ENCODE measurements around the gene CHRNA5.
A peak's percentile ranks its signal among the peaks of the same experiment; 100 is the strongest.
"Not testable (repeated sequence)": the region's sequence is repeated elsewhere in the genome, so short reads cannot be mapped to it uniquely, and the experiment has no call there.

The CHRNA5 gene

DNA sequence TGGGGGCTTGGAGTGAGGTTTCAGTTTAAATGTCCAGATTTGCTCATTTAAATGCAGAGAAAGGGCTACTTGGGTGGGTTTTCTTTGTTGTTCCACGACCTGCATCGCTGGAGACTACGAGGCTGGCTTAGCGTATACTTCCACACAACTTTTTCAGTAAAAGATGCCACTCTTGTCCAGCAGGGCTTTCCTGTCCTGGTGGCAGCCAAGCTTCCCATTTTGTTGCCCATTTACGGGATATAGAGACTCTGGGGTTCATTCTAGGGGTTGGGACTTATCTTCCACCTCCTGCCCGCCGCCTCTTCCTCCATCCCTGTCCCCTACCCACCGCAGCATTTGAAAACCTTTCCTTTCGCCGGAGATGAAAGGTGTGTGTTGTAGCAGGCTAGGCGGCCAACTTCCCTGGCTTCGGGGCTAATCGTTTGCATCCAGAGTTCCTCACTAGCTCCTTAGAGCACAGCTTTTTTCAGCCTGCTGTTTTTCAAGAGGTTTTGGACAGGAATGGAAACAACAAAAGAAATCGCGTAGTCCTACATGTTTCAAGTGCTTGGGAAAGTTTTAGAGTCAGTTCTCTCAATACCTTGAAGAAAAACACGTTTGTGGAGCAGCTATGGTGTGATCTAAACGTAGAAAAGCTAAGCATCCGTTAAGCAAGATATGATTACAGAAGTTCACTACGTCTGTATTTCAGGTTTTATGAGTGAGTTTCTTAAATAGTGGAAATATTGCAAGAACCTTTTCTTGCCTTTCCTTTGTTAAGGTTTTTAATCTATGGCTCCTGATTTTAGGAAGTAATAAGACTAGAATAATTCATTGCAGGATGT is 843 bp downstream of the CHRNA5 start:
- DNase-seq (ENCODE audit: low spot score) = no peak

DNA sequence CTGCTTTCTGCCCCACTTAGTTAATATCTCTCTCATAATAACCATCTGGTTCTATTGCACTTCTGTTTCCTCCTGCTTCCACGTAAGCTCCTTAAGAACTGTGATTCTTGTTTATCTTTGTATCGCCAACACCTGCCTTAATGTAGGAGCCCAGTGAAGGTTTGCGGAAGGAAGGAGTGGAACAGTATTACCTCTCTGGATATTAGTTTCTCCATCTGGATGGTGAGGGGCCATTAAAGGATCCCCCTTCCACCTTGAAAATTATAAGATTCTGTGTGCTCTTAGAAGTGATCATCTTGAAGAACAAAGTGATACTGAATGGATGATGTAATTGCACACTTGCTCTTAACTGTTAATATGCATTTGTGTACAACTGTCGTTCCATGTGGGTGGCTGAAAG is 2.2 kb downstream of the CHRNA5 start:
- no peak for DNase-seq (ENCODE audit: low spot score)

DNA sequence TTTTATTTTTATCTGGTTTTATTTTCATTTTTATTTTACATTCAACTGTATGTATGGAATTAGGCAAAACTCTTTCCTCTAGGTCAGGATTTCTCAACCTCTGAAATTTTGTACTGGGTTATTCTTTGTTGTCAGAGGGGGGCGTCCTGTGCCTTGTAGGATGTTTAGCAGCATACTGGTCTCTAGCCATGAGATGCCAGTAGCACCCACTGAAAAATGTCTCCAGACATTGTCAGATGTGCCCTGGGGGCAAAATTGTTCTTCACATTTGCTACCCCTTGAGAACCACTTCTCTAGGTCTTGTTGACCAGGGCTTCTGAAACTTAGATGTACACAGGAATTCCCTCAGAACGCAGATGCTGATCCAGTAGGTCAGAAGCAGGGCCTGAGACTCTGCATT is 5.4 kb downstream of the CHRNA5 start:
- DNase-seq (ENCODE audit: low spot score) = no peak

DNA sequence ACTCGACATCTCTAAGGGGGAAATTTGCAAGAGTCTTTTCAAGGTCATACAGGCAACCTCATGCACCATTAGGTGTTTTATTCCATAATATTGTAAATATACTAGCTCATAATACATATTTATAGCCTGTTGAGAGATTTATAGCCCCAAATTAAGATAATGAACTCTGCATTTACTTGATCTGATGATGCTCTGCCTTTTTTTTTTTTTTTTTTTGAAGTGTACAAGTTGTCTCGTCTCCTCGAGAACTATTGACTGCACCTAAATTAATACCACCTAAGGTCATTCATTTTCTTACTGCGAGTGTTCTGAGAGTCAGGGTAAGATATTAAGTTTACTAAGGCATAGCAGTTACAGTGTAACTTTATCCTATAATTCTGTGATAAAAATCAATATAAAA is 6.1 kb downstream of the CHRNA5 start:
- DNase-seq (ENCODE audit: low spot score) = no peak

DNA sequence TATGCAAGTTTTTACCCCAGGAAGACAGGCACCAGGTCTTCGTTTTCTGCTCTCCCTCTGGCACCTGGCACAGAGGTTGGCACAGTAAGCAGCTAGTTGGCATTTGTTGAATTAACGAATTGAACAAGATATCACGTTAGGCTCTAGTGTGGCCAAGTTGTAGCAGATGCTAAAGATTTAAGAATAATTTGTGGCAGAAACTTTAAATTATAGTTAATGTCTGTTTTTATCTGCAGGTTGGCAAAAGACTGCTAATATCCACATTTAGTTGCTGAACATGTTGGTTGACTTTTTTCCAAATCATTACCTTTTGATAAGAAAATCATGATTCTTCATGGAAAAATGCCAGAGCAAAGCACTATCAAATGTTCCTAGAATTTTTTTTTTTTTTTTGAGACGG is 8.1 kb downstream of the CHRNA5 start:
- DNase-seq (ENCODE audit: low spot score) = no peak

DNA sequence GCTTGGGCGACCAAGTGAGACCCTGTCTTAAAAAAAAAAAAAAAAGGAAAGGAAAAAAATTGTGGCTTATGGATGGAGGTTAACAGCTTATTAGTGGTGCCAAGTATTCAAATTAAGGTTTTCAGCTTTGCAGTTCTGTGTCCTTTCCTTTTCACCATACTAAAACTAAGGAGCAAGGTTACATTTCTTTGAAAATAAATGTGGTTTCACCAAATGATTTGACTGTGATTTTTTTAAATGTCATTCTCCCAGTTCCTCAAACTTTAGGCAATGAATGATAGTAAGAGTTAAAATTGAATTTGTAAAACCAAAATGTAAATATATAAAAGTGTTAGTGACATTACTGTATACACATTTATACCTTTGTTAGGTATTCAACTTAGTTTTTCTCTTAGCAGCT is 9.6 kb downstream of the CHRNA5 start:
- DNase-seq (ENCODE audit: low spot score) = no peak

DNA sequence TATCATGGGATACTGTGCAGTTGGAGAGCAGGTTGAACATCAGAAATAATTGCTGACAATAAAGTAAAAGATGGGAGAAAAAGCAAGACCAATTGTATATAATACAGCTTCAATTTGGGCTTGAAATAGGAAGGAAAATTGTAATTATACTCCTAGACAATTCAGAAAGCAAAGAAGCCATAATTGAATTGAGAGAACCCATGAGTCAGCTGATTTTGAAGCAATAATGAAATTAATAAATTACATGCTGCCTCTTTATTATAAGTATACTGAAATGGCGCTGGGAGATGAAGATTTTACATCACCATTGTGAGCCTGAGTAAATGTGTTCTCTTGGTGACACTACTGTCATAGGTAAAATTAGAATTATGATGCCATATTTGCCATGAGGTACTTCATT is 32.3 kb downstream of the CHRNA5 start:
- DNase-seq (ENCODE audit: low spot score) = no peak

DNA sequence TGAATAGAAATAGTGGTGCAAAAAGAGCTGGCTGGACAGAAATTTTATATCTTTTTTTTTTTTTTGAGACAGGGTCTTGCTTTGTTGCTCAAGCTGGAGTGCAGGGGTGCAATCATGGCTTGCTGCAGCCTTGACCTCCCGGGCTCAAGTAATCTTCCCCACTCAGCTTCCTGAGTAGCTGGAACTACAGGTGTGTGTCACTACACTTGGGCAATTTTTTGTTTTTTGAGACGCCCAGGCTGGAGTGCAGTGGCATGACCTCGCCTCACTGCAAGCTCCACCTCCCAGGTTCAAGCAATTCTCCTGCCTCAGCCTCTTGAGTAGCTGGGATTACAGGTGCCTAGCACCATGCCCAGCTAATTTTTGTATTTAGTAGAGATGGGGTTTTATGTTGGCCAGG is 33.0 kb downstream of the CHRNA5 start:
- DNase-seq (ENCODE audit: low spot score) = no peak

DNA sequence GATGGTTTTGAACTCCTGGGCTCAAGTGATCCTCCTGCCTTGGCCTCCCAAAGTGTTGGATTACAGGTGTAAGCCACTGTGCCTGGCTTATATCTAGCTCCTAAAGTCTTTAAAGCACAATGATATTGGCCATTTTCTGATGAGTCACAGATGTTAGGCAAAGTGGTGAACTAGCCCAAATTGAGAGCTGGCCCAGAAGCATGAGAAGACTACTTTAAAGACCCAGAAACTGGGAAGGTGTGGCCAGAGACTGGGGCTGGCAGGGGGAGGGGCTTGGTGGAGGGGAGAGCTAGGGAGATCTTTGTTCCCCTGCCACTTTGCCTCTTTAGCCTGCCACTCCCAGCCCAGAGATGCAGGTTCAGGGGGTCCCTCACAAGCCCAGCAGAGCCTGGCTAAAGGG is 33.9 kb downstream of the CHRNA5 start:
- DNase-seq (ENCODE audit: low spot score) = no peak

DNA sequence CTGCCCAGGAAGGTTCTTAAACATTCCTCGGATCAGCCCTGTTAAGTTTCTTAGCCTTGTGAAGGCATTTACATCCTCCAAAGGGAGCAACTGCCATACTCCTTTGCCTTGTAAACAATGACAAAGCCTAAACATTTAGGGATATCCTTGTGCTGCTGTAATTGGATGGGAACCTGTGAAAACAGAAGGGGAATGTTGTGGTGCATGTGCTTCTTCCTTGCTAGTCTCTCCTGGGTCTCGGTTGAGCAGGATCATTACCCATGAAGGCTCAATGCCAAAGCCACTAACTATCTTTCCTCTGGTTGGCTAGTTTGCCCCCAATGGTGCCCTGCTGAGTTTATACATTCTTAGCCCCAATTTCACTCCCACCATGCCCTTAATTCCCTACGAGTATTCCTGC is 38.1 kb downstream of the CHRNA5 start:
- DNase-seq (ENCODE audit: low spot score) = no peak

DNA sequence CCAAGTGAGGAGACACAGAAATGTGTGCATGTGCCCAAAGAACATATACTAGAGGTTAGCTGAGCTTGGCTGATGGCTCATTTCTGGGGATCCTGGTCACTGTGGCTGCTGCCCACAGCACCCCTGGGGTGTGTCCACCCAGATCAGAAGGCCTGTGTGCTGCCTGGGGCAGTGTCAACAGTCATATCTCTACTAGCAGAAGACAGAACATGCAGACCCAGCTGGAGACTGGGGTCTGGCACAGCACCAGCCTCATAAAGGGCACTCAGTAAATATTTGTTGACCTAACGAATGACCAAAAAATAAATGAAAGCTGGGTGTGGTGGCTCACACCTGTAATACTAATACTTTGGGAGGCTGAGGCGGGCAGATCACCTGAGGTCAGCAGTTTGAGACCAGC is 39.1 kb downstream of the CHRNA5 start:
- no peak for DNase-seq (ENCODE audit: low spot score)

DNA sequence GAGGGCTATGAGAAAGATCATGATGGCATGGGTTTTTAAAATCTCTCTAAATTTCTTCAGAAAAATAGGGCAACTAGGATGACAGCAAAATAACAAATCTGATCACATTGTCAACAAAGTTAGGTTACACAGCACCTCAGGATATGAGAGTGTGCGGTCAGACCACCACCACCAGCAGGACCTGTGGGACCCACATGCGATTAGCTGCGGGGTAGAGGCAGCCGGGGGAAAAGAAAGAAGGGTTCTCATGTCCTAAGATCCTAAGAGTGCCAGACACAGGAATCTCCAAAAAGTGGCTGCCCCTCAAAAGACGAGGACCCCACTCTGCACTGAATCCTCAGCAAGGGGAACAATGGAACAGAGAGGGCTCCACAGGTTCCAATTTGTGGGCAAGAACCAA is 39.9 kb downstream of the CHRNA5 start:
- no peak for DNase-seq (ENCODE audit: low spot score)

DNA sequence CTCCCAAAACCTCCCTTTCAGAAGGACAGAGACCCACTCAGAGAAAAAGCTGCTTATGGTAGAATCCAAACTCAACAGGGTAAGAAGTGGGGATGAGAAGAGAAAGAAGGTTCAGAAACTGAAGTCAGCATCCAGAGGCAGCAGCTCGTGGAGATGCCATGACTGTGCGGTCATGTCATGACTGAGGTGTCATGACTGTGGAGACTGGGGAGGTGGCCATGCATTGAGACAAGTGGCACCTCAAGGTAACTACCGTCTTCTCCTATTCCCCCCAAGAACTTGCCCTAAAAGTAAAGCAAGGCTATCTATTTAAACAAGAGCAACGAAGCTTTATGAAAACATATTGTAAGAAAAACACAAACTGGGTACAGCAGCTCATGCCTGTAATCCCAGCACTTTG is 40.4 kb downstream of the CHRNA5 start:
- DNase-seq (ENCODE audit: low spot score) = no peak

DNA sequence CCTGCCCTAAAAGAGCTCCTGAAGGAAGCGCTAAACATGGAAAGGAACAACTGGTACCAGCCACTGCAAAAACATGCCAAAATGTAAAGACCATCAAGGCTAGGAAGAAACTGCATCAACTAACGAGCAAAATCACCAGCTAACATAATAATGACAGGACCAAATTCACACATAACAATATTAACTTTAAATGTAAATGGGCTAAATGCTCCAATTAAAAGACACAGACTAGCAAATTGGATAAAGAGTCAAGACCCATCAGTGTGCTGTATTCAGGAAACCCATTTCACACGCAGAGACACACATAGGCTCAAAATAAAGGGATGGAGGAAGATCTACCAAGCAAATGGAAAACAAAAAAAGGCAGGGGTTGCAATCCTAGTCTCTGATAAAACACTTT is 44.2 kb downstream of the CHRNA5 start:
- not testable (repeated sequence) for DNase-seq (ENCODE audit: low spot score)

DNA sequence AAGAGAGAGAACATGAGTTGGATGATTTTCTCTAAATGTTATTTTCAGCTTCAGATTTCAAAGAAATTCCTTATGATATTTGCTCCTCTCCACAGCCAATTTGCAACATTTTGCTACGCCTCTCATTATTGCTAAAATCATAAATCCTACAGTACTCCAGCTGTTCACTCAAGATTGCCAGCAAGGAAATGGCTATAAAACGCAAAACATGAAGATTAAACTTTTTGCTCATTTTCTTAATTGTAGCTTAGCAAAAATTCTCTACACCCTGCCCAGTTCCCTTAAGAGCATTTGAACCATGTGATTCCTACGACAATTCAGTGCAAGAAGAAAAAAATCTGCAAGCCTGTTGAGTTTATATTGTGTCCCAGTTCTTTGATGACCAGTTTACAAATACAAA is 48.7 kb downstream of the CHRNA5 start:
- no peak for DNase-seq (ENCODE audit: low spot score)

DNA sequence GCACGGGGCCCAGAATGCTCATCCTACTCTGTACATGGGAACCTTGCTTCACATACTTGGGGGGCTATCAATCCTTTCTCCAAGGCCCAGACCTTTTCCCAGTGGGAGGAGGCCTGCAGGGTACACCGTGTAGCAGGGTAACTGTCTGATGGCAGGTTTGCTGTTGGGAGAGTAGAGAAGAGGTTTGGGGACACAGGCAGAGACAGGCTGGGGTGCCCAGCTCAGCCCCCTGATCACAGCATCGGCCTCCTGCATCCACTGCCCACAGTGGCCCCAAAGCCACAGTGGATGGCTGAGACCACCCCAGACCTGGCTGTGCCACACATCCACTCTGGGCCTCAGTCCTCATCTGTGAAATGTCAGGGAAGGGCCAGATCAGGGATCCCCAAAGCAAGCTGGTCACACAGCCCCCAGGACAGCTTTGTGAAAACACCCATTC is 49.9 kb downstream of the CHRNA5 start:
- no peak for DNase-seq (ENCODE audit: low spot score)

DNA sequence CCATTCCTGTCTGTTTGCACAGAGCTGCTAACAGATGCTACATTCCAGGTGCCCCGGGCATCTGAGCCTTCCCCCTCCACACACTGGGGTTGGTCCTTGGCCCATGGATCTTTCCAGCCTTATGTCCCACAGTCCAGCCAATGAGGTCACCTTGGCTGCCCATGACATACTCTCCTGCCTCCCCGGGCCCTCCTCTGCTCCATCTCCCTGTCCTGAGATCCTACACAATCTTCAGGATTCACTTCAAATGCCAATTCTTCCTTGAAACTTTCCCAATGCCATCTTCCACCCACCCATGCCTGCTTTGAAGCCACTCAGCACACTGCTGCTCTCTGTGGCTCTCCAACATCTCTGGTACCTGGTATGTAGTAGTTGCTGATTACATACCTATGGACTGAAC is 51.2 kb downstream of the CHRNA5 start:
- DNase-seq (ENCODE audit: low spot score) = no peak

DNA sequence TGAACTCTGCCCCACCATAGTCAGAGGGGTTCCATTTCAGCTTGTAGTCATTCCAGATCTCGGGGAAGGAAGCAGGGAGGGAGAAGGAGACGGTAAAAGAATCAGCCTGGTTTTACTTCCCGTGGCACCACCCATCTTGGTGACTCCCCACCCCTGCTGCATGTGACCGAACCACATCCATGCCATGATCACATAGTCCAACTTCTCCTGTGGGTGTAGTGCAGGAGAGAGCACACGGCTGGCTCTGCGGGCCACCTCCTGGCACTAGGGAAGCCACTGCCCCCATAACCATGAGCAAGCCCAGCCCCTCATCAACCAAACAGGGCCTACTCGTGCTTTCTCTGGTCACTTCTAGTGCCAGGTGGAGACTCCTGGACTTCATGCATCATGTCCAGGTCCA is 51.8 kb downstream of the CHRNA5 start:
- DNase-seq (ENCODE audit: low spot score) = no peak

DNA sequence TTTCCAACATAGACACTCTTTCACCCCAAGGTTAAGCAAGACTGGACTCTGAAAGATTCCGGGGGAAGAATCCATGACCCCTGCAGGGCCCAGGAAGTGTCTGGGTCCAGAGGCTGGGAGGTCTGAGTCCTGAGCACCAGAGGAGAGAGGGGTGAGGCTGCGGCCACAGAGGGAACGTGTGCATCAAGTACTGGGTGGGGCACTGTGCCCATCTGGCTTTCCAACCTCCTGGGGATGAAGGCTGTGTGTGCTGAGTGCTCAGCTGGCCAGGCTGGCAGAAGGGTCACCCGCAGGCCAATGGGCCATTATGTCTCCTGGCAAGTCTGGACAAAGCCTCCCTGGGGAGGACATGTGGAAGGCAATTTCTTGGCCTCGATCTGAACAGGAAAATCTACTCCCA is 52.2 kb downstream of the CHRNA5 start:
- DNase-seq (ENCODE audit: low spot score) = no peak

DNA sequence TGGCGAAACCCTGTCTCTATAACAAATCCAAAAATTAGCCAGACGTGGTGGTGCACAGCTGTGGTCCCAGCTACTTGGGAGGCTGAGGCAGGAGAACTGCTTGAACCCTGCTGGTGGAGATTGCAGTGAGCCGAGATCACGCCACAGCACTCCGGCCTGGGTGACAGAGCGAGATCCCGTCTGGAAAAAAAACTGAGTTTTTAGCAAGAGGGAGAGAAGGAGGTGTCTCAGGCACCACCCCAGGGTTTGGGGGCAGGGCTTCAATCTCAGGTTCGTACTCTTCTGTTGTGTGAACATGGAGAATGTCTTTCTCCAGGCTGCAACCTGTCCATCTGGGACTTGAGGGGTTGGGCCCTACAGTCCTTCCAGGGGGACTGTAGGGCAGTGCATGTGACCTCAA is 52.7 kb downstream of the CHRNA5 start:
- no peak for DNase-seq (ENCODE audit: low spot score)

DNA sequence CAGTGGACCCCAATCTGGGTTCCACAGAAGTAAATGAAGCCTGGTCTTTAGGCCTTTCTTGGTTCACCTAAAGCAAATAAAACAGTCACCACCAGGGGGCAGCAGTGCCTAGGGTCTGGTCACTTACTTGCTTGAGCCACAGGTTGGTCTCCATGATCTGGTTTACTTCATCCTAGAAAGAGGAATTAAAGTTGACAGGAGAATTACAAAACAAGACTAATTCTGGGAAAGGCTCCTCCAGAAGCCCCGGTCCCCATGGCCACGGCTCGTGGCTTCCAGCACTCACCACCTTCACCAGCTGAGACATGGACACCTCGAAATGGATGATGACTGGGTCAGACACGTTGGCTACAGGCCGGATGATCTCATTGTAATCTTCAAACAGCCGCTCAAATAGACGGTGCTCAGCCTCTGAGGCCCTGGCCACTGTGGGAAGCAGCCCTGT is 53.2 kb downstream of the CHRNA5 start:
- DNase-seq (ENCODE audit: low spot score) = peak; percentile 81

DNA sequence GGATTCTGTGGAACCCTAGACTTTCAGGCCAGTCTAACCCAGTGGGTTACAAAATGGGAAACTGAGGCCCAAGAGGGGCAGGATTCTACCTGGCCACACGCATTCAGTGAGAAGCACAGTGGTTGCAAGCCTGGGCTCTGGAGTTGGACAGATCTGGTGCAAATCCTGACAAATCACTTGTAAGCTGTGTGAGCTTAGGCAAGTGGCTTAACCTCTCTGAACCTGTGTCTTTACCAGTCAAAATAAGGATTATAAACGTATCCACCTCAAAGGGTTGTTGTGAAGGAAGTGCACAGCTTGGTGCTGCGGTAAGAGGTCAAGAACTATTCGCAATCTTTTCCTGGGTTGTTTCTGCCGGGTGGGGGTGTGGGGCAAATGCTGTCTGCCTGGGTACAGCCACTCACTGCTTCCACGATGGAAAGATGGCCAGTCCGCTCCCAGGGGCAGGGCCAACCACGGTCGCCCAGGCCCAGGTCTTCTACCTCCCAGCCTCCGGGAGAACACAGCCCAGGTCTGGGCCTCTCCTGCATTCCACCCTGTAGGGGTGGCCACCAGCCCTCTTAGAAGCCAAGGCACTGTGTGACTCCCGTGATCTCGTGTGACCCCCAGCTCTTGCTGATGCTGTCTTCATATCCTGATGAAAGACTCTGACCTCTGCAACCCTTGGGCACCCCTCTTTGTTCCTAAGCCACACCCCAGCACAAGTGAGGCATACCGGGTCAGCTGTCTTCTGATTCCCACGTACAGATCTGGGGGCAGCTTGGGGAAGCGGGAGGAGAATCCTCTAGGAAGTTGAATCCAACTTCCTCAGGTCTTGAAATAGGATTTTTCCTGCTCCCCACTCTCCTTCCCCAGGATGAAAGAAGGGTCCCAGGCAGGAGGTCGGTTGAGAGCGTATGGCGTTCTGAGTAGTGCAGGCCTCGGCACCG is 54.0 kb downstream of the CHRNA5 start:
- DNase-seq (ENCODE audit: low spot score) = no peak

DNA sequence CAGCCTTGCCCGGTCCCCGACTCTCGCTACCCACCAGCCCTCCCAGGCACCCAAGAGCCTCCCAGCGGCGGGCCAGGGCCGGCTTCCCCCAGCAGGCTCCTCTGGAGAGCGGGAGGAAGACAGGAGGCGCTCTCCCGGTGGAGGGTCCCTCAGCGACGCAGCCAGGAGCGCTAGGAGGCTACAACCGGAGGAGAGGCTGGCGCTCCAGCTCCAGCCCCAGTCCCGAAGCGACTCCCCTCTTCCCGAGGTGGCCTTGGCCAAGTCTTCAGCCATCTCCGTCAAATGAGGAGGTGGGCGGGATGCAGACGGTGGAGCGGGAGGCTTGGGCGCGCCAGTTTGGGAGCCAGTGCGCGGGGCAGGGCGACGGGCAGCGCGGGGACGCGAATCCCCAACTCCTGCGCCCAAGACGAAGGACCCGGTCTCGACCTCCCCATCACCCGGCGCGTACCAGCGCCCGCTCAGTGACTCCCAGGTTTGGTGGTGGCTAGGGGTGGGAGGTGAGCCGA is 54.8 kb downstream of the CHRNA5 start:
- DNase-seq (ENCODE audit: low spot score) = no peak

Measured in hematopoietic multipotent progenitor cell treated with erythropoietin and hydrocortisone succinate and interleukin-3 and kit ligand, for 15 days (in vitro differentiated cells).